ENCODE results near the gene PTGES2. TPM values are rescaled to one million over a fixed set of nuclear protein-coding genes. Genes with fewer than 3 reads are reported as not detected.

The PTGES2 gene
- total and polyA plus RNA-seq, 2 of the 13 experiments (the other 11 are each of a cell fraction or from before 2014, with no cell fraction given) = 63.7 to 79.8 TPM

DNA sequence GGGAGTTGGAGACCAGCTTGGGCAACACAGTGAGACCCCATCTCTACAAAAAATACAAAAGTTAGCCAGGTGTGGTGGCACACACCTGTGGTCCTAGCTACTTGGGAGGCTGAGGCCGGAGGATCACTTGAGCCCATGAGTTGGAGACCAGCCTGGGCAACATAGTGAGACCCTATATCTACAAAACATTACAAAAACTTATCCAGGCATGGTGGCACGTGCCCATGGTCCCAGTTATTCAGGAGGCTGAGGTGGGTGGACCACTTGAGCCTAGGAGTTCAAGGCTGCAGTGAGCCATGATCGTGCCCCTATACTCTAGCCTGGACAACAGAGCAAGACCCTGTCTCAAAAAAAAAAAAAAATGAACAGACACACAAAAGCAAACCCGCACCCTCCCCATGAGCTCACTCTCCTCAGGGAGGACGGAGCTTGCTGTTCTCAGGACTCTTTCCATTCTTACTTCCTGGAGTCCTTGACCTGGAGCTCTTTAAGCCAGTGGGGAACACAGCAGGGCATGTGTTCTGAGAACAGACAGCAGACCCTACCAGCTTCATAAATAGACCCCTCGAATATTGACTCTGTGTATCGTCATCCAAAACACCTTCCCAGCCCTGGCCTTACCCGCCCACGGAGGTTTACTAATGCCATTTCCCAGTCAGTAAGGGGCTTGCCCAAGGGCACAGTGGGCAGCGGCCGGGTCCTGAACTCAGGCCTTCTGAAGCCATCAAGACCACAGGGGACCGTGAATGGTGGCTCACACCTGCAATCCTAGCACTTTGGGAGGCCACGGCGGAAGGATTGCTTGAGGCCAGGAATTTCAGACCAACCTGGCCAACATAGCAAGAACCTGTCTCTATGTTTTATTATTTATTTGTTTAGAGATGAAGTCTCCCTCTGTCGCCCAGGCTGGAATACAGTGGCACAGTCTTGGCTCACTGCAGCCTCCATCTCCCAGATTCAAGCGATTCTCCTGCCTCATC is 11.1 kb downstream of the PTGES2 start (continued):
- TF ChIP-seq, protein P1, sequence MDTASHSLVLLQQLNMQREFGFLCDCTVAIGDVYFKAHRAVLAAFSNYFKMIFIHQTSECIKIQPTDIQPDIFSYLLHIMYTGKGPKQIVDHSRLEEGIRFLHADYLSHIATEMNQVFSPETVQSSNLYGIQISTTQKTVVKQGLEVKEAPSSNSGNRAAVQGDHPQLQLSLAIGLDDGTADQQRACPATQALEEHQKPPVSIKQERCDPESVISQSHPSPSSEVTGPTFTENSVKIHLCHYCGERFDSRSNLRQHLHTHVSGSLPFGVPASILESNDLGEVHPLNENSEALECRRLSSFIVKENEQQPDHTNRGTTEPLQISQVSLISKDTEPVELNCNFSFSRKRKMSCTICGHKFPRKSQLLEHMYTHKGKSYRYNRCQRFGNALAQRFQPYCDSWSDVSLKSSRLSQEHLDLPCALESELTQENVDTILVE (CRISPR knock-in tag; IDR thresholded peaks at IDR 0.05) = no peak
- TF ChIP-seq ZNF788 (CRISPR knock-in tag; IDR thresholded peaks at IDR 0.05; ENCODE audit: borderline replicate concordance) (no peak), ZNF550 (CRISPR knock-in tag; IDR thresholded peaks at IDR 0.05; ENCODE audit: borderline replicate concordance) (no peak), CENPX (CRISPR knock-in tag; IDR thresholded peaks at IDR 0.05) (no peak), CHD4 (IDR thresholded peaks at IDR 0.05; ENCODE audit: borderline replicate concordance, low read length) (0 out of 2 replicates have a peak, but pooled peaks have one; percentile 5), ZNF20 (CRISPR knock-in tag; IDR thresholded peaks at IDR 0.05) (no peak), ZNF766 (CRISPR knock-in tag; IDR thresholded peaks at IDR 0.05; ENCODE audit: borderline replicate concordance) (no peak), KDM1A (CRISPR knock-in tag; IDR thresholded peaks at IDR 0.05) (no peak), ZFP37 (CRISPR knock-in tag; IDR thresholded peaks at IDR 0.05; ENCODE audit: borderline replicate concordance) (no peak), SMAD1 (CRISPR knock-in tag; IDR thresholded peaks at IDR 0.05; ENCODE audit: borderline replicate concordance, low read depth) (0 out of 2 replicates have a peak, but pooled peaks have one; percentile 8), ADNP (CRISPR knock-in tag; IDR thresholded peaks at IDR 0.05) (0 out of 2 replicates have a peak, but pooled peaks have one; percentile 36), ERF (CRISPR knock-in tag; IDR thresholded peaks at IDR 0.05) (no peak), ZNF441 (CRISPR knock-in tag; IDR thresholded peaks at IDR 0.05; ENCODE audit: borderline replicate concordance) (no peak), ZNF121 (CRISPR knock-in tag; IDR thresholded peaks at IDR 0.05) (peak; percentile 98), EP300 (IDR thresholded peaks at IDR 0.05; ENCODE audit: low read depth in 2 of 2, low read length in 2 of 2) (peak in 1 of 2 experiments; percentile 9; a peak in 1 of 4 replicates), EP300 (CRISPR knock-in tag; IDR thresholded peaks at IDR 0.05; ENCODE audit: borderline replicate concordance) (no peak), PTBP1 (IDR thresholded peaks at IDR 0.05; ENCODE audit: low read depth, low read length, poor library complexity, severe bottlenecking) (no peak)
- TF ChIP-seq, protein P2, sequence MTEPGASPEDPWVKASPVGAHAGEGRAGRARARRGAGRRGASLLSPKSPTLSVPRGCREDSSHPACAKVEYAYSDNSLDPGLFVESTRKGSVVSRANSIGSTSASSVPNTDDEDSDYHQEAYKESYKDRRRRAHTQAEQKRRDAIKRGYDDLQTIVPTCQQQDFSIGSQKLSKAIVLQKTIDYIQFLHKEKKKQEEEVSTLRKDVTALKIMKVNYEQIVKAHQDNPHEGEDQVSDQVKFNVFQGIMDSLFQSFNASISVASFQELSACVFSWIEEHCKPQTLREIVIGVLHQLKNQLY (CRISPR knock-in tag; IDR thresholded peaks at IDR 0.05) = no peak
- TF ChIP-seq, protein P3, sequence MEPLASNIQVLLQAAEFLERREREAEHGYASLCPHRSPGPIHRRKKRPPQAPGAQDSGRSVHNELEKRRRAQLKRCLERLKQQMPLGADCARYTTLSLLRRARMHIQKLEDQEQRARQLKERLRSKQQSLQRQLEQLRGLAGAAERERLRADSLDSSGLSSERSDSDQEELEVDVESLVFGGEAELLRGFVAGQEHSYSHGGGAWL (CRISPR knock-in tag; IDR thresholded peaks at IDR 0.05) = no peak
- TF ChIP-seq, protein P4, sequence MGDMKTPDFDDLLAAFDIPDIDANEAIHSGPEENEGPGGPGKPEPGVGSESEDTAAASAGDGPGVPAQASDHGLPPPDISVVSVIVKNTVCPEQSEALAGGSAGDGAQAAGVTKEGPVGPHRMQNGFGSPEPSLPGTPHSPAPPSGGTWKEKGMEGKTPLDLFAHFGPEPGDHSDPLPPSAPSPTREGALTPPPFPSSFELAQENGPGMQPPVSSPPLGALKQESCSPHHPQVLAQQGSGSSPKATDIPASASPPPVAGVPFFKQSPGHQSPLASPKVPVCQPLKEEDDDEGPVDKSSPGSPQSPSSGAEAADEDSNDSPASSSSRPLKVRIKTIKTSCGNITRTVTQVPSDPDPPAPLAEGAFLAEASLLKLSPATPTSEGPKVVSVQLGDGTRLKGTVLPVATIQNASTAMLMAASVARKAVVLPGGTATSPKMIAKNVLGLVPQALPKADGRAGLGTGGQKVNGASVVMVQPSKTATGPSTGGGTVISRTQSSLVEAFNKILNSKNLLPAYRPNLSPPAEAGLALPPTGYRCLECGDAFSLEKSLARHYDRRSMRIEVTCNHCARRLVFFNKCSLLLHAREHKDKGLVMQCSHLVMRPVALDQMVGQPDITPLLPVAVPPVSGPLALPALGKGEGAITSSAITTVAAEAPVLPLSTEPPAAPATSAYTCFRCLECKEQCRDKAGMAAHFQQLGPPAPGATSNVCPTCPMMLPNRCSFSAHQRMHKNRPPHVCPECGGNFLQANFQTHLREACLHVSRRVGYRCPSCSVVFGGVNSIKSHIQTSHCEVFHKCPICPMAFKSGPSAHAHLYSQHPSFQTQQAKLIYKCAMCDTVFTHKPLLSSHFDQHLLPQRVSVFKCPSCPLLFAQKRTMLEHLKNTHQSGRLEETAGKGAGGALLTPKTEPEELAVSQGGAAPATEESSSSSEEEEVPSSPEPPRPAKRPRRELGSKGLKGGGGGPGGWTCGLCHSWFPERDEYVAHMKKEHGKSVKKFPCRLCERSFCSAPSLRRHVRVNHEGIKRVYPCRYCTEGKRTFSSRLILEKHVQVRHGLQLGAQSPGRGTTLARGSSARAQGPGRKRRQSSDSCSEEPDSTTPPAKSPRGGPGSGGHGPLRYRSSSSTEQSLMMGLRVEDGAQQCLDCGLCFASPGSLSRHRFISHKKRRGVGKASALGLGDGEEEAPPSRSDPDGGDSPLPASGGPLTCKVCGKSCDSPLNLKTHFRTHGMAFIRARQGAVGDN (CRISPR knock-in tag; IDR thresholded peaks at IDR 0.05) = no peak; the same call in 1 of the 2 replicates
- TF ChIP-seq, protein P5, sequence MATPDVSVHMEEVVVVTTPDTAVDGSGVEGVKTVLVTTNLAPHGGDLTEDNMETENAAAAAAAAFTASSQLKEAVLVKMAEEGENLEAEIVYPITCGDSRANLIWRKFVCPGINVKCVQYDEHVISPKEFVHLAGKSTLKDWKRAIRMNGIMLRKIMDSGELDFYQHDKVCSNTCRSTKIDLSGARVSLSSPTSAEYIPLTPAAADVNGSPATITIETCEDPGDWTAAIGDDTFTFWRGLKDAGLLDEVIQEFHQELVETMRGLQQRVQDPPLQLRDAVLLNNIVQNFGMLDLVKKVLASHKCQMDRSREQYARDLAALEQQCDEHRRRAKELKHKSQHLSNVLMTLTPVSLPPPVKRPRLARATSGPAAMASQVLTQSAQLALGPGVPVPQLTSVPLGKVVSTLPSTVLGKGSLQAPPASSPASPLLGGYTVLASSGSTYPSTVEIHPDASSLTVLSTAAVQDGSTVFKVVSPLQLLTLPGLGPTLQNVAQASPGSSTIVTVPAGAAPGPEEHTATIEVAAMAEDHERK (CRISPR knock-in tag; IDR thresholded peaks at IDR 0.05; ENCODE audit: low read depth) = no peak
